Vagina (tissue), 2 donors: ENCODE results near the gene CALD1. TPM values are rescaled to one million over a fixed set of nuclear protein-coding genes. Genes with fewer than 3 reads are reported as not detected.

ENCODE experiments used
- DNase-seq, 2 donors: peaks; one replicate each; pipeline ENCODE4 v3.0.0-alpha.2; 2017; ENCODE audit errors: extremely low spot score in 2 of 2
- H3K27ac ChIP-seq: fragments of 200-600 bp; sonication (generic); one replicate; pipeline ENCODE4 v1.5.1; 2019
- H3K27me3 ChIP-seq: fragments of 200-600 bp; sonication (generic); one replicate; pipeline ENCODE4 v1.5.1; 2019
- H3K36me3 ChIP-seq, 2 donors: fragments of 200-600 bp; sonication (generic); one replicate each; pipeline ENCODE4 v1.5.1; 2017 to 2019
- H3K4me1 ChIP-seq: fragments of 200-600 bp; sonication (generic); one replicate; pipeline ENCODE4 v1.5.1; 2019
- H3K4me3 ChIP-seq, 2 donors: fragments of 200-600 bp; sonication (generic); 1 replicate in 1 of 2; 2 replicates in 1 of 2; pipeline ENCODE4 v1.5.1; 2016 to 2019
- H3K9me3 ChIP-seq: fragments of 200-600 bp; sonication (generic); one replicate; pipeline ENCODE4 v1.5.1; 2019
- POLR2A ChIP-seq, 2 donors: fragments of 450-650 bp; IDR thresholded peaks; one replicate each; pipeline ENCODE4 v1.6.1; 2017; ENCODE audit warnings: antibody characterized with exemption in 2 of 2, mild to moderate bottlenecking in 2 of 2, moderate library complexity in 2 of 2
- POLR2AphosphoS5 ChIP-seq, 2 donors: sonication (generic); formaldehyde crosslinking; IDR thresholded peaks; one replicate each; pipeline ENCODE4 v1.9.0; 2017; ENCODE audit warnings: antibody characterized with exemption in 2 of 2, mild to moderate bottlenecking in 2 of 2, low read depth in 1 of 2; ENCODE audit not compliant: insufficient read depth in 1 of 2
- intact Hi-C: fragments of 100-400 bp; cut with DNase I; formaldehyde crosslinking; loops from one replicate; pipeline ENCODE4 v1.15.1; 2023
- total RNA-seq: library from RNA; depleted of rRNA; stranded (reverse); fragments of >200 nt; gene quantifications from one replicate; pipeline ENCODE4 v1.2.3, GENCODE V29; 2016
- TF ChIP-seq, protein P1 (sequence below), 3 experiments: fragments of 450-650 bp in 2 of 3; fragments of 200-600 bp in 1 of 3; sonication (generic) in 1 of 3; IDR thresholded peaks; one replicate each; pipeline ENCODE4 v1.5.1; 2017 to 2019; ENCODE audit warnings: antibody characterized with exemption in 3 of 3, mild to moderate bottlenecking in 2 of 3, moderate library complexity in 2 of 3

The CALD1 gene
- total RNA-seq, 1 donor from 2014 or later, result 343 TPM

- H3K36me3 ChIP-seq, result peaks cover 0 to 22% of the 10 kb centered on the region in 2 donors
- H3K27ac ChIP-seq, result peak overlapping the region; percentile 15
- H3K9me3 ChIP-seq, result no peaks in the 10 kb centered on the region
- H3K27me3 ChIP-seq, result no peaks in the 10 kb centered on the region
- H3K4me1 ChIP-seq, result peaks cover 15% of the 10 kb centered on the region
- DNase-seq, result no peak
- intact Hi-C loops, result loop anchor here (10.0 kb wide), 1 partner anchor 152 kb away; no protein-coding TSS in a partner anchor
- TF ChIP-seq POLR2AphosphoS5 (IDR thresholded peaks at IDR 0.05; ENCODE audit: insufficient read depth in 1 of 2, low read depth in 1 of 2) (no peak), POLR2A (IDR thresholded peaks at IDR 0.05) (no peak)
- TF ChIP-seq, protein P1, sequence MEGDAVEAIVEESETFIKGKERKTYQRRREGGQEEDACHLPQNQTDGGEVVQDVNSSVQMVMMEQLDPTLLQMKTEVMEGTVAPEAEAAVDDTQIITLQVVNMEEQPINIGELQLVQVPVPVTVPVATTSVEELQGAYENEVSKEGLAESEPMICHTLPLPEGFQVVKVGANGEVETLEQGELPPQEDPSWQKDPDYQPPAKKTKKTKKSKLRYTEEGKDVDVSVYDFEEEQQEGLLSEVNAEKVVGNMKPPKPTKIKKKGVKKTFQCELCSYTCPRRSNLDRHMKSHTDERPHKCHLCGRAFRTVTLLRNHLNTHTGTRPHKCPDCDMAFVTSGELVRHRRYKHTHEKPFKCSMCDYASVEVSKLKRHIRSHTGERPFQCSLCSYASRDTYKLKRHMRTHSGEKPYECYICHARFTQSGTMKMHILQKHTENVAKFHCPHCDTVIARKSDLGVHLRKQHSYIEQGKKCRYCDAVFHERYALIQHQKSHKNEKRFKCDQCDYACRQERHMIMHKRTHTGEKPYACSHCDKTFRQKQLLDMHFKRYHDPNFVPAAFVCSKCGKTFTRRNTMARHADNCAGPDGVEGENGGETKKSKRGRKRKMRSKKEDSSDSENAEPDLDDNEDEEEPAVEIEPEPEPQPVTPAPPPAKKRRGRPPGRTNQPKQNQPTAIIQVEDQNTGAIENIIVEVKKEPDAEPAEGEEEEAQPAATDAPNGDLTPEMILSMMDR (IDR thresholded peaks at IDR 0.05), result no peak
- H3K4me3 ChIP-seq, result no peak overlapping the region
Observed at GRCh38 chr7:134936893-134937510, 157.6 kb downstream of the CALD1 start.

GRCh38 chr7:134938141-134938540 is 158.7 kb downstream of the CALD1 start:
- Histone ChIP-seq H3K4me1 (peaks cover 15% of the 10 kb centered on the region), H3K27ac (peak overlapping the region; percentile 15), H3K4me3 (no peak overlapping the region), H3K9me3 (no peaks in the 10 kb centered on the region), H3K36me3 (peaks cover 0 to 22% of the 10 kb centered on the region in 2 donors), H3K27me3 (no peaks in the 10 kb centered on the region)
- no peak for TF ChIP-seq POLR2AphosphoS5 (IDR thresholded peaks at IDR 0.05; ENCODE audit: insufficient read depth in 1 of 2, low read depth in 1 of 2)
- TF ChIP-seq POLR2A (IDR thresholded peaks at IDR 0.05), result no peak
- TF ChIP-seq, protein P1 (IDR thresholded peaks at IDR 0.05), result no peak
- no peak for DNase-seq
- intact Hi-C loops, result loop anchor here (10.0 kb wide), 1 partner anchor 153 kb away; no protein-coding TSS in a partner anchor

DNA sequence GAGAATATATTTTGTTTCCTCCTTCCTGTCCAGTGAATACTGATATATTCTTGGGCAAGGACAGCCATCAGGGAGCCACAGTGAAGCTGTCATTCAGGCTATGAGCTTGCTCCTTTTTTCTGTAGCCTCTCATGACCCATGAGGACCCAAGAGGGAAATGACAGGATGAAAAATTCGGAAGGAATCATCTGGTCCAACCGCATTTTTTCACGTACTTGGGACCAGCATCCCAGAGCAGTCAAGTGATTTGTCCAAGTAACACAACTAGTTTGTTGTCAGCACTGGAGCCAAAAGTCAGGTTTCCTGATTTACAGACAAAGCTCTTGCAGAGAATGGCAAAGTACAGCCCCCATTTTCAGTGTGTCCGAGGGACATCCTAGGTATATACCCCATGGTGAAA is 159.7 kb downstream of the CALD1 start:
- DNase-seq, result no peak
- Histone ChIP-seq H3K4me1 (peaks cover 8% of the 10 kb centered on the region), H3K36me3 (peaks cover 0 to 17% of the 10 kb centered on the region in 2 donors), H3K9me3 (no peaks in the 10 kb centered on the region), H3K4me3 (no peak overlapping the region), H3K27me3 (no peaks in the 10 kb centered on the region), H3K27ac (no peak overlapping the region)
- intact Hi-C loops, result loop anchor here (10.0 kb wide), 1 partner anchor 154 kb away; no protein-coding TSS in a partner anchor
- no peak for TF ChIP-seq POLR2AphosphoS5 (IDR thresholded peaks at IDR 0.05; ENCODE audit: insufficient read depth in 1 of 2, low read depth in 1 of 2)
- no peak for TF ChIP-seq POLR2A (IDR thresholded peaks at IDR 0.05)
- TF ChIP-seq, protein P1 (IDR thresholded peaks at IDR 0.05), result no peak

DNA sequence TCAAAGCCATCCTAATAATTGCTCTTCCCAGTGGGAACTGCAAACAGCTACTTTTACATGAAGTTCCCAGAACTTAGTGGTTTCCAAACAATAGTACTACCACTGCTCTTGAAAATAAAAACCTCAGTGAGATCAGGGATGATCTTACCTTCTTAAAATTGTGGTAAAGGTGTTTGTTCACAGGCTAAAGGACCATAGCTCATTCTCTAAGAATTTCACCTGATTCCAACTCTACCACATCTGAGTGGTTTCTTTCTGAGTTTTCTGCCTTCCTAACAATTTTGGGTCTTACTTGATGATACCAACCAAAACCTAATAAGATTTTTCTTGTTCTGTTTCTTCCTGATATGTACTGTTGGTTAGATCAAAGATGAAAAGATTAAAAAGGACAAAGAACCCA is 161.3 kb downstream of the CALD1 start:
- H3K4me3 ChIP-seq, result no peak overlapping the region
- TF ChIP-seq POLR2AphosphoS5 (IDR thresholded peaks at IDR 0.05; ENCODE audit: insufficient read depth in 1 of 2, low read depth in 1 of 2), result no peak
- TF ChIP-seq, protein P1 (IDR thresholded peaks at IDR 0.05), result no peak
- no peak for TF ChIP-seq POLR2A (IDR thresholded peaks at IDR 0.05)
- no peak for DNase-seq
- H3K9me3 ChIP-seq, result no peaks in the 10 kb centered on the region
- intact Hi-C loops, result loop anchor here (10.0 kb wide), 1 partner anchor 56 kb away; no protein-coding TSS in a partner anchor
- H3K36me3 ChIP-seq, result peaks cover 0 to 3% of the 10 kb centered on the region in 2 donors
- H3K27me3 ChIP-seq, result no peaks in the 10 kb centered on the region
- H3K27ac ChIP-seq, result no peak overlapping the region
- peaks cover 6% of the 10 kb centered on the region for H3K4me1 ChIP-seq
